OCI-LY3 (cell line): ENCODE measurements around the gene CACNA2D3.

ENCODE experiments used
- H2AFZ ChIP-seq: fragments of 200-600, 300-600 bp; shearing (Covaris generic); 2 replicates; pipeline ENCODE4 v1.6.0; 2014; ENCODE audit warnings: antibody characterized with exemption, low read depth, low read length
- H3K27ac ChIP-seq: fragments of 200-600, 300-600 bp; sonication (generic); 2 replicates; pipeline ENCODE4 v1.5.1; 2014; ENCODE audit warnings: mild to moderate bottlenecking, low read length, moderate library complexity, mixed read lengths
- H3K27me3 ChIP-seq: fragments of 200-600, 300-600 bp; sonication (generic); 2 replicates; pipeline ENCODE4 v1.6.1; 2014; ENCODE audit warnings: low read depth, low read length, mixed read lengths
- H3K36me3 ChIP-seq: fragments of 200-600, 300-600 bp; sonication (generic); replicated peaks from 2 replicates; pipeline ENCODE3; 2014; ENCODE audit warnings: low read depth, low read length, mixed read lengths
- H3K4me1 ChIP-seq: fragments of 300-600, 200-600 bp; sonication (generic); 2 replicates; pipeline ENCODE4 v1.6.1; 2014; ENCODE audit warnings: low read length, mixed read lengths
- H3K4me2 ChIP-seq: fragments of 200-600, 300-600 bp; sonication (generic); 2 replicates; pipeline ENCODE4 v1.6.1; 2014; ENCODE audit warnings: low read length, mixed read lengths
- H3K4me3 ChIP-seq: fragments of 300-600, 200-600 bp; sonication (generic); 2 replicates; pipeline ENCODE4 v1.5.1; 2014; ENCODE audit warnings: antibody characterized with exemption, mild to moderate bottlenecking, low read length, moderate library complexity
- H3K79me2 ChIP-seq: fragments of 300-600, 200-600 bp; shearing (Covaris generic); 2 replicates; pipeline ENCODE4 v1.6.1; 2014; ENCODE audit warnings: mild to moderate bottlenecking, low read length, mixed read lengths
- H3K9ac ChIP-seq: fragments of 300-600, 200-600 bp; shearing (Covaris generic); 2 replicates; pipeline ENCODE4 v1.6.0; 2014; ENCODE audit warnings: mild to moderate bottlenecking, low read length, moderate library complexity
- H3K9me3 ChIP-seq: fragments of 200-600, 300-600 bp; shearing (Covaris generic); 2 replicates; pipeline ENCODE4 v1.6.1; 2014; ENCODE audit warnings: low read length, mixed read lengths; ENCODE audit not compliant: insufficient read depth
- H4K20me1 ChIP-seq: fragments of 200-600, 300-600 bp; sonication (generic); 2 replicates; pipeline ENCODE4 v1.6.1; 2016; ENCODE audit warnings: low read length, mixed read lengths; ENCODE audit not compliant: insufficient read depth
- CTCF ChIP-seq: fragments of 200-600, 300-600 bp; sonication (generic); IDR thresholded peaks from 2 replicates; pipeline ENCODE4 v1.5.1; 2014; ENCODE audit warnings: antibody characterized with exemption, low read length, low read depth
- EZH2phosphoT487 ChIP-seq: fragments of 200-600 bp; shearing (Covaris generic); IDR thresholded peaks from 2 replicates; pipeline ENCODE4 v1.6.1; 2018; ENCODE audit warnings: antibody characterized with exemption, mixed run types, low read depth

CACNA2D3 gene

GRCh38 chr3:55030938-55031337 lies 908.6 kb downstream of the CACNA2D3 start:
- H4K20me1 ChIP-seq, result no peaks in the 10 kb centered on the region
- no peaks in the 10 kb centered on the region for H3K4me1 ChIP-seq
- no peaks in the 10 kb centered on the region for H3K79me2 ChIP-seq
- H3K9ac ChIP-seq, result no peak overlapping the region
- no peak overlapping the region for H2AFZ ChIP-seq
- no peak overlapping the region for H3K4me2 ChIP-seq
- no peak overlapping the region for H3K27ac ChIP-seq
- H3K27me3 ChIP-seq, result peaks cover 3% of the 10 kb centered on the region; the same call in 1 of the 2 replicates
- H3K36me3 ChIP-seq, result no peaks in the 10 kb centered on the region
- H3K9me3 ChIP-seq, result no peaks in the 10 kb centered on the region
- no peak overlapping the region for H3K4me3 ChIP-seq
- TF ChIP-seq CTCF, result no peak
- no peak for TF ChIP-seq EZH2phosphoT487

DNA sequence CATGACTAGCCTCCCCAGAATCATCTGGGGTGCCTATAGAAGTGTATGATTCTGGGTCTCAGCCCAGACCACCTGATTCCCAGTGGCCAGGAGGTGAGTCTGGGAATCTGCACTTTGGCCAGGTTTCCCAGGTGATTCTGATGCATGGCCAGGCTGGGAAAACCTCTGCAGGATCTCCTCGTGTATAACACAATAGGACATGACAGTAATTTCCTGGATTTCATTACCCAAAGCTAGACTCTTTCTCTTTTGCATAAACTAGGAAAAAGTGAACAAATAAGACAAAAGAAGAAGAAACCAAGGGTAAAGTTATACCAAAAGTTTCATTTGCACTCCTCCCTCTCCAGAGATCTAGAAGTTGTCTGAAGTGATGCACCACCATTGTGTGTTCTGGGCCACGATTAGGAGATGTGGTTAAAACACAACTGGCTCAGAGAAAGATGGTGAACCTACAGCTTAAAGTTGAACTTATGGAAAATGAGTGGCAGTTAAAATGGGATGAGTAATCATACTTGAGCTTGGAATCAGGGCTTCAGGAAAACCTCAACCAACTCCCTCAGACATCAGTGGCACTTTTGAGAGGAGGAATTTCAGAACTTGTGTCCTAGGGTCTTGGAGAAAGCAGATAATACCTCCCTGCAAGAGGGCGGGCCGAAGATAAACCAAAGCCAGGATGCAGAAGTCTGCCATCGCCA lies 914.7 kb downstream of the CACNA2D3 start:
- Histone ChIP-seq H3K9me3 (no peaks in the 10 kb centered on the region), H3K4me1 (no peaks in the 10 kb centered on the region), H3K4me3 (no peak overlapping the region), H3K36me3 (no peaks in the 10 kb centered on the region), H3K9ac (no peak overlapping the region), H4K20me1 (no peaks in the 10 kb centered on the region), H3K4me2 (no peak overlapping the region), H3K27me3 (peaks cover 6% of the 10 kb centered on the region; the same call in 1 of the 2 replicates), H3K27ac (no peak overlapping the region), H2AFZ (no peak overlapping the region), H3K79me2 (no peaks in the 10 kb centered on the region)
- TF ChIP-seq EZH2phosphoT487 (no peak), CTCF (no peak)

GRCh38 chr3:55042591-55042990 lies 920.2 kb downstream of the CACNA2D3 start:
- TF ChIP-seq EZH2phosphoT487, result no peak
- no peak for TF ChIP-seq CTCF
- H3K4me3 ChIP-seq, result no peak overlapping the region
- H3K36me3 ChIP-seq, result no peaks in the 10 kb centered on the region
- no peaks in the 10 kb centered on the region for H3K9me3 ChIP-seq
- no peaks in the 10 kb centered on the region for H3K79me2 ChIP-seq
- H3K9ac ChIP-seq, result no peak overlapping the region
- H3K27ac ChIP-seq, result no peak overlapping the region
- H3K4me2 ChIP-seq, result no peak overlapping the region
- no peaks in the 10 kb centered on the region for H3K4me1 ChIP-seq
- H2AFZ ChIP-seq, result no peak overlapping the region
- no peaks in the 10 kb centered on the region for H4K20me1 ChIP-seq
- H3K27me3 ChIP-seq, result peaks cover 2% of the 10 kb centered on the region; the same call in 1 of the 2 replicates

DNA sequence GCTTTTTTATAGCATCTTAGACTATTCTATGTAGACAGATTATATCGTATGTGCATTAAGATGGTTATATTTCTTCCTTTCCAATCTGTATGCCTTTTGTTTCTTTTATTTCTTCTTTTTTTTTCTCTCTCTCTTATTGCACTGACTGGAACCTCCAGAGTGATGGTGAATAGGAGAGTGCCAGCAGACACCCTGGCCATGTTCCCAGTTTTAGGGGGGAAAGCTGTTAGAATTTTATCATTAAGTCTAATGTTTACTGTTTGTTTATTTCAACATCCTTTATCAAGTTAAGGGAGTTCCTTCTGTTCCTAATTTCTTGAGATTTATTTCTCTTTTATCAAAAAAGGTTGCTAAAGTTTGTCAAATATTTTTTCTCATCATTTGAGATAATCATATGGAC lies 922.1 kb downstream of the CACNA2D3 start:
- Histone ChIP-seq H3K9me3 (no peaks in the 10 kb centered on the region), H3K9ac (no peak overlapping the region), H3K4me3 (no peak overlapping the region), H3K27ac (no peak overlapping the region), H4K20me1 (no peaks in the 10 kb centered on the region), H3K27me3 (no peaks in the 10 kb centered on the region), H3K4me1 (no peaks in the 10 kb centered on the region), H3K79me2 (no peaks in the 10 kb centered on the region), H2AFZ (no peak overlapping the region), H3K4me2 (no peak overlapping the region), H3K36me3 (no peaks in the 10 kb centered on the region)
- no peak for TF ChIP-seq EZH2phosphoT487
- TF ChIP-seq CTCF, result no peak
